ENCODE data around the gene MCF2L.
"Not testable (repeated sequence)": the region's sequence is repeated elsewhere in the genome, so short reads cannot be mapped to it uniquely, and the experiment has no call there.

Gene MCF2L

GRCh38 chr13:113020323-113021080 is 51.5 kb downstream of the MCF2L start:
- DNase-seq = no peak

GRCh38 chr13:113021391-113021790 is 52.4 kb downstream of the MCF2L start:
- DNase-seq = no peak

- DNase-seq = no peak
These were observed 52.8 kb downstream of the MCF2L start for GRCh38 chr13:113021811-113022210.

GRCh38 chr13:113022391-113022744 is 53.4 kb downstream of the MCF2L start:
- DNase-seq = no peak

- DNase-seq = no peak
These were observed 53.9 kb downstream of the MCF2L start for GRCh38 chr13:113022745-113023574.

DNA sequence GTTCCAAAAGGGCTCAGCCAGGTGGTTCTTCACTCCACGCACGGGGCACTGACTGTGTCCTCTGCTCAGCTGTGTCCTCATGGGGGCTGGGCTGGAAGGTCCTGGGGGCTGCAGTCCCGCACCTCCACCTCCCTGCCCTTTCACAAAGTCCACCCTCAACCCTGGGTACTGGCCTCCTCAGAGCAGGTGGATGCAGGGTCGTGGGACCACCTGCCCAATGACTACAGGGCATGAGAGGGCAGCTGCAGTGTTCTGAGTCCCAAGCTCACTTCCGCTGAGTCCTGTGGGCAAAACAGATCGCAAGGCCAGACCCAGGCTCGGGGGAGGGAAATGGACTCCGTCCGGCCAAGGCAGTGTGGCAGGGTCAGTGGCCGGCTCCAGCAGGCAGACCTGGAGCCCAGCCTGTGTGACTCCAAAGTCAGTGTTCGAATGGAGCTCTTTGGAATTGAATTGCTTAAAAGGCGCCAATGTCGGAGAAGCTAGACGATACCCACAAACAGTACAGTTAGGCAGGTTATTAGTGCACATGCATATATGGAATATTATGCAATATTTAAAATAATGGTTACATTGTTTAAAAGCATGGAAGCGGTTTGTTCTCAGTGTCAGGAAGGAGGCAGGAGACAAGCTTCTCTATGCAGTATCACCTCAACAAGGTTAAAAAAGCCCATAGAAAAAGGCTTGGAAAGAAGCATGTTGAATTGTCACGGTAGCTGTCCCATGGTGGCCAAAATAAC is 54.8 kb downstream of the MCF2L start:
- DNase-seq = no peak

GRCh38 chr13:113024466-113024865 is 55.5 kb downstream of the MCF2L start:
- no peak for DNase-seq

DNA sequence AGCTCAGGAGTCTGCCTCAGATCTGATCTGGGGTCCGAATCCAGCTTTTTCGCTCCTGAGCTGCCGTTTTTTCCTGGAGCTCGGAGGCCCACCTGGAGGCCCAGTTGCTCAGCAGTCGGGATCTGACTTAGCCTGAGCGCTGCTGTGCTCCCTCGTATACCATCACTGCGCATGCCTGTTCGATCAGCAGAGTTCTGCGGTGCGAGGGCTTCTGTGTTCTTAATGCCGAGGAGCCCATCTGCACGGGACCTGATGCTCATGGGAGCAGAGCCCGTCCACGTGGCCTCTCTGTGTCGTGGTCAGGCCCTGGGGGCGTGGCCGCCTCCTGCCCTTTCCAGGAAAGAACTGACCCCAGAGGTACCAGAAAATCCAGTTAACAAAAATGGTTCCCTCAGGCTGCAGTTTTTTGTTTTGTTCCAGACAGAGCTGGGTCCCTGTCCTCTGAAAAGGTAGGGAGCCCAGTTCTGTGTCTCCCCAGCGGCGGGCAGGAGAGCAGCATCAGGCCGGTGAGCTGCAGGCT is 57.4 kb downstream of the MCF2L start:
- DNase-seq = no peak

DNA sequence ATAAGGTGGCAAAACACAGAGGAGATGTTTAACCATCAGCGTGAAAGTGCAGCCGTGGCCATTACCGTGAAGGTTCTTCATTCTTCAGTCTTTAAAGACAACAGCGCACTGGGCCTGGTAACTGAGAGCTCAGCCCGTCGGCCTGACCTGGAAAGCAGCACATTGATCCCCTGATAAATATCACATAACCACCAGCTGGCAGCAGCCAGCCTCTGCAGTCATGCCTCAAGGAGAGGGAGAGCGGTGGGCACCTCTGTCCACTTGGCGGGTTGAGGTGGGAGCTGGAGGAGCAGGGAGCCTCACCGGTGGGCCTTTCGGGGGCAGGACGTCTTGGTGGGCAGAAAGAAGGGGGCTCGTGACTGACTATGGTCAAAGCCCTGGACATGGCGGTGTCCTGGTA is 58.1 kb downstream of the MCF2L start:
- DNase-seq = no peak

DNA sequence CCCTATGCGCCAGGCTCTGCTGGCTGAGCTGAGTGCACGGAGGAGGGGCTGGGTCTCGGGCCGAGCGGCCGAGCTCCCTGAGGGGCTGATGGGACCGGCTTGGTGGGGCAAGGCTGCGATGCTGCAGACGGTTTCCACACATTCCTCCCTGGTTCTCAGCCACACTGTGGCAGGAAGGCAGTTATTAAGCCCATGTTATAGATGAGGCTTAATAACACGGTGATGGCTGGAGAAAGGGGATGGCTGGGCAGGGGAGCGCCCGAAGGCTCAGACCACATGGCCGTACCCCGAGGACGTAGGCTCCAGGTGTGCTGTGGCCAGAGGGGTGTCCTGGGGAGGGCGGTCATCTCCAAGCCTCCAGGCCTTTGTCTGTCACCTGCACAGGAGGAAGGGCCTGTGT is 58.6 kb downstream of the MCF2L start:
- DNase-seq = no peak

DNA sequence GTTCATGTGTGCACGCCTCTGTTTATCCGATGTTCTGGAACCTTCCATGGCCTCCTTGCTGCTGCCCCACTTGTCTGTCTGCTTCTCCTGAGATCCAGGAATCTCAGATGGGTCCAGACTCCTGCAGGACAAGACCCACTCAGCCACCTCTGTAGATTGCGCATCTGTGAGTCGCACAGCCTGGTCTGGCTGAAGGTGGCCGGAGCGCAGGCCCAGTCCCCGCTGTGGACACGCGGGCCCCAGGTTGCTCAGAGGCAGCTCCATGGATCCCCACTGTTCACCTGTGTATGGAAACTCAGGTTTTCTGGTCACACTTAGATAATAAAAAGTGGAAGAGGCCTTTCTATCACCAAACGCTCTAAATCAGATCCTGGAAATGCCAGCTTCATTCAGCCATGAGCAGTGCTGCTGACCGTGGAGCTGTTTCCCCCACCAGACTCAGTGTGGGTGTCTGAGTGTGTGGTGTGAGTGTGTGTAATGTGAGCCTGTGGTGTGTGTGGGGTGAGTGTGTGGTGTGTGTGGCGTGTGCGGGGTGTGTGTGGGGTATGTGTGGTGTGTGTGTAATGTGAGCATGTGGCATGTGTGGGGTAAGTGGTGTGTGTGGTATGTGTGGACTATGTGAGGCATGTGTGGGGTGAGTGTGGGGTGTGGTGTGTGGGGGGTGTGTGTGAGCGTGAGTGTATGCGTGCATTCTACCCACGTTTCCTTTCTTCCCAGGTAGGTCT is 59.5 kb downstream of the MCF2L start:
- DNase-seq = no peak

GRCh38 chr13:113029061-113029445 is 60.0 kb downstream of the MCF2L start:
- DNase-seq = no peak

DNA sequence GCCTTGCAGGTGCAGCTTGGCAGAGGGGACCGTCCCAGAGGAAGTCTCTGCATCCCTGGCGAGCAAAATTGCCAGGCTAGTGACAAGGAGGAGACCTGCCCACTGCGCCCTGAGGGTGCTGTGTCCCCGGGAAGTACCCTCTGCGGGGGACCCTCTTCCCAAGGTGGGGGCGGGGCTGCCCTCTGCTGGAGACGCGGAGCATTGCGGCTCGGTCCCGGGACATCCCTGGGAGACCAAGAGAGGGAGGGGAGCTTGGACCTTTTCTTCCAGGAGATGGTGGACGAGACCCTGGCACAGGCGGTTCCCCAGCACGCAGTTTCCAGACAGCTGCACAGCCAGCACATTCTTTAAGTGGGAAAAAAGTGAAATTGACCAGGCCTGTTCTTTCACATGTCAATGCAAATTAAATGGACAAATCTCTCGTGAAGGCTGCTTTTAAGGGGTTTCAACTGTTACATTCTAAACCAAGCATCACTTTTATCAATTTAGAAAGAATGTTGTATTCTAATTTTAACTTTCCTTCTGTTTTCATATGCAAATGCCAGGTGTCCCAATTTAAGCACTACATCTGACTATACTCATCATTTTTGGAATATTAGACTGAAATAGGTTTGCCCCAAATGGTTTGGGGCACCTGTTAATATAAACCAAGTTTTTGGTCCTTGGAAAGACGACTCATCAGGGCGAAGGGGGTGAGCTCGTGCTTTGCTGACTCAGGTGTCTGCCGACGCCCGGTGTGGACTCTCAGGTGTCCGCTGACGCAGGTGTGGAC is 60.7 kb downstream of the MCF2L start:
- peak; percentile 14 for DNase-seq

DNA sequence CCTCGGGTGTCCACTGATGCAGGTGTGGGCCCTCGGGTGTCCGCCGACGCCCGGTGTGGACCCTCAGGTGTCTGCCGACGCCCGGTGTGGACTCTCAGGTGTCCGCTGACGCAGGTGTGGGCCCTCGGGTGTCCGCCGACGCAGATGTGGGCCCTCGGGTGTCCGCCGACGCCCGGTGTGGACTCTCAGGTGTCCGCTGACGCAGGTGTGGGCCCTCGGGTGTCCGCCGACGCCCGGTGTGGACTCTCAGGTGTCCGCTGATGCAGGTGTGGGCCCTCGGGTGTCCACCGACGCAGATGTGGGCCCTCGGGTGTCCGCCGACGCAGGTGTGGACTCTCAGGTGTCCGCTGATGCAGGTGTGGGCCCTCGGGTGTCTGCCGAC is 61.2 kb downstream of the MCF2L start:
- DNase-seq = not testable (repeated sequence)

GRCh38 chr13:113031465-113031864 is 62.5 kb downstream of the MCF2L start:
- DNase-seq = no peak

DNA sequence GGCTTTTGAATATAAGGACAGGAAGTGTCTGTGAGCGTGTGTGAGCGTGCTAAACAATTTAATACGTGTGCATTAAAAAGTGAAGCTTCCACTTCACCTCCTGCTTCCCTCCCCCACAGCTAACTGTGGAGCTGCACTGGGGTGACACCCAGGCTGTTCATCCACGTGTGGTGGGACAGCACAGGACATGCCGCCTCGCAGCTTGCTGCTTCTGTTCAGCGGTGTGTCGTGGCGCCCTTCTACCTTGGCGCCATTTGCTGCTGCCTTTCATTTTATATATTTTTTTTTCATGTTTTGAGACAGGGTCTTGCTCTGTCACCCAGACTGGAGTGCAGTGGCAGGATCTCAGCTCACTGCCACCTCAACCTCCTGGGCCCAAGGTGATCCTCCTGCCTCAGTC is 63.3 kb downstream of the MCF2L start:
- no peak for DNase-seq

- no peak for DNase-seq
These were observed 64.2 kb downstream of the MCF2L start for GRCh38 chr13:113033054-113033850.

GRCh38 chr13:113034451-113035212 is 65.6 kb downstream of the MCF2L start:
- DNase-seq = peak; percentile 54

- DNase-seq = no peak
These were observed 66.3 kb downstream of the MCF2L start for GRCh38 chr13:113035213-113035800.

DNA sequence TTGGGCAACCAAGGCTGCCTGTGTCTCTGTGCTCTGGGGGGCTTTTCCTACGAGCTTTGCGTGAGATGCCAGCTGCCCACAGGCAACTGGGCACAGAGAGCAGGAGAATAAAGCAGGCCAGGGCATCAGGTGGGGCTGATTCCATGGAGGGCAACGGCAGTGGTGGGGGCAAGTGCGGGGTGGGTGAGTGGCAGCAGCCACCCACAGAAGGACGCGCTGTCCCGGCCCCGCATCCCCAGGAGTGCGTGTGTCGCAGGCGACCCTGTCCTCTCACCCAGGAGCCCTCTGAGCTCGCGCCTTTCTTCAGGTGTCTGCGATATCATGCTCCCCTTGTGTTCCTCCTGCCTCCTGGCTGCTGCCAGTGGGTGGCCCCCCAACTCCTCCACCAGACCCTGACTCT is 67.4 kb downstream of the MCF2L start:
- DNase-seq = no peak
